CD4-positive, alpha-beta T cell treated with Interleukin-15 for 4 hours (primary cell): Measurements from ENCODE around the gene TNFRSF4.
"Not testable (repeated sequence)": the region's sequence is repeated elsewhere in the genome, so short reads cannot be mapped to it uniquely, and the experiment has no call there.

Experiments used
- DNase-seq: peaks from one replicate; pipeline ENCODE4 v3.0.0-alpha.2; 2020; ENCODE audit warnings: low spot score

TNFRSF4 gene

GRCh38 chr1:1213345-1214265 is at the start of gene TNFRSF4:
Gene TNFRSF4, minus strand, starts transcription at chr1:1214153. Its CDS starts 26 bp downstream, at chr1:1214127.
- DNase-seq = no peak

GRCh38 chr1:1262758-1263157 is 48.8 kb upstream of the TNFRSF4 start:
- no peak for DNase-seq

GRCh38 chr1:1262071-1262470 is 48.1 kb upstream of the TNFRSF4 start:
- no peak for DNase-seq

GRCh38 chr1:1260843-1261560 is 47.0 kb upstream of the TNFRSF4 start:
- no peak for DNase-seq

- DNase-seq = no peak
These were observed 46.1 kb upstream of the TNFRSF4 start for GRCh38 chr1:1259951-1260600.

- no peak for DNase-seq
These were observed 45.6 kb upstream of the TNFRSF4 start for GRCh38 chr1:1259540-1259939.

GRCh38 chr1:1259119-1259488 is 45.2 kb upstream of the TNFRSF4 start:
- no peak for DNase-seq

- DNase-seq = no peak
These were observed 43.3 kb upstream of the TNFRSF4 start for GRCh38 chr1:1256956-1257871.

GRCh38 chr1:1255611-1256010 is 41.7 kb upstream of the TNFRSF4 start:
- no peak for DNase-seq

GRCh38 chr1:1255078-1255477 is 41.1 kb upstream of the TNFRSF4 start:
- DNase-seq = no peak

GRCh38 chr1:1254667-1254998 is 40.7 kb upstream of the TNFRSF4 start:
- DNase-seq = no peak

- no peak for DNase-seq
These were observed 40.2 kb upstream of the TNFRSF4 start for GRCh38 chr1:1253972-1254666.

GRCh38 chr1:1253314-1253713 is 39.4 kb upstream of the TNFRSF4 start:
- no peak for DNase-seq

- DNase-seq = peak; percentile 65
These were observed 36.9 kb upstream of the TNFRSF4 start for GRCh38 chr1:1250786-1251284.

GRCh38 chr1:1248009-1248913 is 34.3 kb upstream of the TNFRSF4 start:
- not testable (repeated sequence) for DNase-seq

GRCh38 chr1:1247341-1247913 is 33.5 kb upstream of the TNFRSF4 start:
- no peak for DNase-seq

- DNase-seq = no peak
These were observed 32.8 kb upstream of the TNFRSF4 start, which contains the start of gene C1QTNF12 for GRCh38 chr1:1246577-1247340. Gene C1QTNF12, minus strand, starts transcription at chr1:1246722. Its CDS starts 32 bp downstream, at chr1:1246690.

GRCh38 chr1:1245817-1246576 is 32.0 kb upstream of the TNFRSF4 start:
- DNase-seq = no peak
